GM12878 (cell line): Measurements from ENCODE around the gene PHF21B. TPM values are rescaled to one million over a fixed set of nuclear protein-coding genes. Genes with fewer than 3 reads are reported as not detected.

Source experiments
- ATAC-seq: fragments of 200-7000 bp; cut with Tn5 transposase; 3 replicates; pipeline ENCODE4 v1.9.1; 2020; ENCODE audit warnings: mild to moderate bottlenecking, moderate library complexity
- BruUV-seq: library from RNA; stranded (reverse); fragments of 400-500 nt; replicated peaks from 2 replicates; lab custom pipeline; 2021; lab: Mats Ljungman, UMichigan
- CTCF ChIA-PET: fragments of 300-600 bp; sonication (Branson Sonifier 250); formaldehyde crosslinking; extraction: SDS; loops from one replicate; lab custom pipeline; 2021; ENCODE audit warnings: inconsistent platforms; lab: Yijun Ruan, JAX
- POLR2A ChIA-PET: fragments of 350-600 bp; formaldehyde crosslinking; extraction: SDS; loops from one replicate; lab custom pipeline; 2021; ENCODE audit warnings: inconsistent platforms; lab: Charles Lee
- RAD21 ChIA-PET: fragments of 300-600 bp; sonication (Branson Sonifier 250); formaldehyde crosslinking; loops from one replicate; lab custom pipeline; 2023; ENCODE audit warnings: antibody characterized with exemption; ENCODE audit not compliant: unreplicated experiment; lab: Charles Lee
- SMC1A ChIA-PET: fragments of 300-600 bp; sonication (Branson Sonifier 250); formaldehyde crosslinking; loops from one replicate; lab custom pipeline; 2023; ENCODE audit not compliant: unreplicated experiment, uncharacterized antibody; lab: Charles Lee
- DNase-seq: peaks from one replicate; pipeline ENCODE4 v3.0.0-alpha.2; 2011; ENCODE audit warnings: low read depth, low spot score
- FAIRE-seq: peaks from 3 replicates; lab custom pipeline; 2011; peaks lifted over from hg19 to GRCh38; lab: Jason Lieb, UNC
- H2AFZ ChIP-seq: 2 replicates; pipeline ENCODE4 v1.6.0; 2011; ENCODE audit warnings: low read depth, low read length, control low read depth; ENCODE audit not compliant: control insufficient read depth
- H3K27ac ChIP-seq: 2 replicates; pipeline ENCODE4 v1.5.1; 2011; ENCODE audit warnings: control low read depth; ENCODE audit not compliant: control insufficient read depth, insufficient read depth
- H3K27me3 ChIP-seq, 2 experiments: replicated peaks in 1 of 2; 2 replicates each; pipeline versions ENCODE4 v1.6.0 to v1.6.1; 2011; ENCODE audit warnings: low read length in 1 of 2; ENCODE audit not compliant: control insufficient read depth in 2 of 2, insufficient read depth in 2 of 2
- H3K36me3 ChIP-seq, 2 experiments: 2 replicates each; pipeline ENCODE4 v1.5.1; 2011; ENCODE audit warnings: low read length in 1 of 2; ENCODE audit not compliant: control insufficient read depth in 2 of 2, insufficient read depth in 2 of 2
- H3K4me1 ChIP-seq: 2 replicates; pipeline ENCODE4 v1.6.1; 2011; ENCODE audit warnings: mild to moderate bottlenecking, low read length, moderate library complexity, mixed read lengths; ENCODE audit not compliant: control insufficient read depth, insufficient read depth
- H3K4me2 ChIP-seq: 2 replicates; pipeline ENCODE4 v1.6.0; 2011; ENCODE audit warnings: control low read depth; ENCODE audit not compliant: control insufficient read depth, insufficient read depth
- H3K4me3 ChIP-seq: fragments of 200-600 bp; sonication (generic); 2 replicates; pipeline ENCODE4 v1.5.1; 2016
- H3K79me2 ChIP-seq: 2 replicates; pipeline ENCODE4 v1.6.0; 2011; ENCODE audit warnings: low read length; ENCODE audit not compliant: control insufficient read depth, insufficient read depth
- H3K9ac ChIP-seq: 2 replicates; pipeline ENCODE4 v1.8.0; 2011; ENCODE audit warnings: low read length, control low read depth, mixed read lengths; ENCODE audit not compliant: control insufficient read depth, insufficient read depth
- H3K9me3 ChIP-seq: replicated peaks from 3 replicates; pipeline ENCODE4 v1.5.1; 2011; ENCODE audit warnings: mild to moderate bottlenecking, low read length; ENCODE audit not compliant: control insufficient read depth, insufficient read depth
- H4K20me1 ChIP-seq: 2 replicates; pipeline ENCODE4 v1.6.0; 2011; ENCODE audit not compliant: control insufficient read depth, insufficient read depth
- CEBPZ ChIP-seq: fragments of 150-350 bp; IDR thresholded peaks from 2 replicates; pipeline ENCODE4 v1.6.1; 2016; ENCODE audit warnings: low read depth, low read length
- CHD4 ChIP-seq: fragments of 200-600 bp; sonication (generic); IDR thresholded peaks from 2 replicates; pipeline ENCODE4 v1.6.1; 2016; ENCODE audit warnings: mild to moderate bottlenecking
- CREM ChIP-seq: IDR thresholded peaks from 2 replicates; pipeline ENCODE4 v1.6.1; 2014; ENCODE audit warnings: antibody characterized with exemption, low read depth
- E4F1 ChIP-seq: fragments of 450-650 bp; IDR thresholded peaks from 2 replicates; pipeline ENCODE4 v1.6.1; 2018; ENCODE audit warnings: borderline replicate concordance, mild to moderate bottlenecking; ENCODE audit not compliant: partially characterized antibody
- KAT2A ChIP-seq: conservative IDR thresholded peaks from 2 replicates; pipeline ENCODE4 v1.6.1; 2011; ENCODE audit warnings: low read depth, low read length; ENCODE audit not compliant: control insufficient read depth
- RELA ChIP-seq: fragments of 450-650 bp; IDR thresholded peaks from 2 replicates; pipeline ENCODE4 v1.8.0; 2014; ENCODE audit warnings: borderline replicate concordance; ENCODE audit not compliant: partially characterized antibody
- SUPT20H ChIP-seq: IDR thresholded peaks from 2 replicates; pipeline ENCODE4 v1.6.1; 2011; ENCODE audit warnings: low read depth, mild to moderate bottlenecking, low read length, moderate library complexity, borderline replicate concordance; ENCODE audit not compliant: control insufficient read depth
- TARDBP ChIP-seq: IDR thresholded peaks from 2 replicates; pipeline ENCODE4 v1.6.1; 2016; ENCODE audit warnings: borderline replicate concordance
- ZBTB40 ChIP-seq: fragments of 450-650 bp; IDR thresholded peaks from 2 replicates; pipeline ENCODE4 v1.6.1; 2016; ENCODE audit warnings: mild to moderate bottlenecking, moderate library complexity, borderline replicate concordance
- whole genome bisulfite sequencing: methylation state at CpG from one replicate; pipeline ENCODE4 v1.1.6; 2016; ENCODE audit warnings: low lambda C conversion rate; ENCODE audit not compliant: insufficient replicate concordance, insufficient coverage; ENCODE audit errors: missing lambda C conversion rate; 5-methylcytosine and 5-hydroxymethylcytosine counted together
- in situ Hi-C: fragments of 300-500 bp; cut with MboI; formaldehyde crosslinking; loops from 9 replicates; pipeline ENCODE4 v1.14.3; 2018; ENCODE audit warnings: mixed read lengths
- intact Hi-C: fragments of 100-400 bp; cut with micrococcal nuclease; formaldehyde crosslinking; loops from one replicate; pipeline ENCODE4 v1.14.2; 2022; ENCODE audit not compliant: unreplicated experiment
- polyA plus RNA-seq, 11 experiments: library from polyadenylated mRNA; depleted of rRNA in 4 of 11; unstranded in 6 of 11; stranded (reverse) in 5 of 11; fragments of >200 nt; fragmentation: Nextera tagmentation in 4 of 11; fragmentation: Illumina TruSeq in 1 of 11; extraction: Ambion mirVana in 4 of 11; extraction: Trizol in 1 of 11; gene quantifications; 1 replicate in 1 of 11; 2 replicates in 10 of 11; pipeline versions ENCODE4 v1.2.1 to v1.2.3, GENCODE V29; 2011 to 2016; ENCODE audit warnings: inconsistent platforms in 2 of 11, missing spikeins in 2 of 11, low read depth in 1 of 11
- total RNA-seq, 4 experiments: library from RNA; depleted of rRNA in 3 of 4; stranded (reverse); fragments of >200 nt in 3 of 4; fragmentation: Illumina TruSeq in 1 of 4; extraction: Trizol in 1 of 4; gene quantifications; 2 replicates each; pipeline versions ENCODE4 v1.2.1 to v1.2.3, GENCODE V29; 2013 to 2021

PHF21B gene
- total and polyA plus RNA-seq, 10 of the 15 experiments (the other 5 are each of a cell fraction or from before 2014, with no cell fraction given), result 0.03 to 0.35 TPM; not detected in 8

DNA sequence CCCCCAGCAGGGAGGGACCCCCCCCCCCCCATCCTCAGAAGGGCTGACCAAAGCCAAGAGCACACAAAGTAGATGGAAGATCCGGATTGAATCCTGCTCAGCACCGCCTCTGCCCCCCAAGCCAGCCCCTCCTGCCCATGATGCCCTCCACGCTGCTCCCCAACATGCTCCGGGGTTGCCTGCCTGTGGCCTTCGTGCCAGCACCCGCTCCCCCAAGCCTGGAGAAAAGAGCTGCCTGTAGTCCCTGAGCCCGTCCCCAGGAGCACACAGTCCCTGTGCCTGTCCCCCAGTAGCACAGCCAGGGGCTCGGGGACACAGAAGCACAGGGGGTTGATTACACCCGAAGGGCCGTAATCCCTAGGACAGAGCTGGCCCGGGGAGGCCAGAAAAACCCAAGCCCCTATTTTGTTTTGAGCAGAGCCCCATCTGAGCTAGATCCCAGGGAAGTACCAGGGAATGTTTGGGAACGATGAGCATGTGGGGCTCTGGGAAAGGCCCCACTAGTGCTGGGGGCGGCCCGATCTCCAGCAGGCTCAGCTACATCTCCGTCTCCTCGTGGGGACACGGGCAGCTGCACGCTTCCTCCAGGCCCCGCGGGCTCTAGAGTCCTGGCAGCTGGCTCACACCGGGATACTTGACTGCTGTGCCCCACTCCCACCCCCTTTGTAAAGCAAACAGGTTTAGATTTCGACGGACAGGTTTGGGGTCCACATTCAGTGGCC lies 66.7 kb downstream of the PHF21B start (continued):
- TF ChIP-seq CEBPZ (no peak), CHD4 (no peak), E4F1 (no peak)

- H3K27me3 ChIP-seq, result peaks cover 2 to 11% of the 10 kb centered on the region in 2 experiments; a peak in 3 of 4 replicates
- no peak overlapping the region for H3K27ac ChIP-seq
- POLR2A ChIA-PET, result no interaction called here
- WGBS, result 13% methylated on average over 7 of the region's 7 CpGs
- H3K79me2 ChIP-seq, result no peaks in the 10 kb centered on the region
- SMC1A ChIA-PET, result no interaction called here
- DNase-seq (no peak), ATAC-seq (no peak), FAIRE-seq (no peak)
- no peaks in the 10 kb centered on the region; a peak in 1 of 4 replicates for H3K36me3 ChIP-seq
- BruUV-seq, result no TSS peak
- RAD21 ChIA-PET, result no interaction called here
- no peaks in the 10 kb centered on the region for H4K20me1 ChIP-seq
- H3K4me1 ChIP-seq, result no peaks in the 10 kb centered on the region
- H2AFZ ChIP-seq, result no peak overlapping the region
- H3K9me3 ChIP-seq, result no peaks in the 10 kb centered on the region
- H3K9ac ChIP-seq, result no peak overlapping the region
- intact Hi-C loops, result no loop called here
- H3K4me2 ChIP-seq, result no peak overlapping the region
- CTCF ChIA-PET, result interaction anchor here (0.8 kb wide), 1 partner anchor 126 kb away, joined by 3 read pairs; no protein-coding TSS in a partner anchor
- in situ Hi-C loops, result no loop called here
- no peak overlapping the region for H3K4me3 ChIP-seq
- no peak for TF ChIP-seq RELA
- TF ChIP-seq CREM, result no peak
- TF ChIP-seq TARDBP, result no peak
- TF ChIP-seq ZBTB40, result no peak
- no peak for TF ChIP-seq SUPT20H
- no peak for TF ChIP-seq KAT2A
These were observed 67.7 kb downstream of the PHF21B start for GRCh38 chr22:44942056-44942455.
